CD4-positive, alpha-beta T cell treated with Interleukin-4 for 1 hour (primary cell): Measurements from ENCODE around the gene CDCA3.
"Not testable (repeated sequence)": the region's sequence is repeated elsewhere in the genome, so short reads cannot be mapped to it uniquely, and the experiment has no call there.

Experiments
- DNase-seq, 2 donors: peaks; one replicate each; pipeline ENCODE4 v3.0.0-alpha.2; 2020 to 2022

Gene CDCA3

GRCh38 chr12:6872073-6873048, 21.3 kb upstream of the CDCA3 start:
- DNase-seq = peak; percentile 84 to 88

GRCh38 chr12:6871052-6871957, 20.2 kb upstream of the CDCA3 start:
- peak in 1 of 2 donors; percentile 49 for DNase-seq

- not testable (repeated sequence) for DNase-seq
Measured at GRCh38 chr12:6870304-6870703, 19.2 kb upstream of the CDCA3 start.

- peak; percentile 86 to 88 for DNase-seq
Measured at GRCh38 chr12:6869049-6870021, 18.2 kb upstream of the CDCA3 start.

- peak in 1 of 2 donors; percentile 13 for DNase-seq
Measured at GRCh38 chr12:6868211-6869048, 17.3 kb upstream of the CDCA3 start.

- peak; percentile 87 for DNase-seq
Measured at GRCh38 chr12:6867413-6868210, 16.5 kb upstream of the CDCA3 start, which contains the start of gene TPI1. Gene TPI1, plus strand, starts transcription at chr12:6867531. Its CDS starts 36 bp downstream, at chr12:6867567.

GRCh38 chr12:6866920-6867412, 15.9 kb upstream of the CDCA3 start:
- DNase-seq = no peak

- DNase-seq = no peak
Measured at GRCh38 chr12:6866163-6866919, 15.3 kb upstream of the CDCA3 start.

- DNase-seq = not testable (repeated sequence)
Measured at GRCh38 chr12:6865307-6865706, 14.2 kb upstream of the CDCA3 start.

- DNase-seq = no peak
Measured at GRCh38 chr12:6863586-6864321, 12.7 kb upstream of the CDCA3 start.

- no peak for DNase-seq
Measured at GRCh38 chr12:6863033-6863432, 11.9 kb upstream of the CDCA3 start.

GRCh38 chr12:6861391-6861790, 10.3 kb upstream of the CDCA3 start:
- no peak for DNase-seq

GRCh38 chr12:6860942-6861341, 9.9 kb upstream of the CDCA3 start:
- DNase-seq = no peak

GRCh38 chr12:6860116-6860515, 9.0 kb upstream of the CDCA3 start:
- DNase-seq = no peak

GRCh38 chr12:6858799-6859198, 7.7 kb upstream of the CDCA3 start:
- DNase-seq = no peak

- no peak for DNase-seq
Measured at GRCh38 chr12:6855322-6855721, 4.2 kb upstream of the CDCA3 start.

- no peak for DNase-seq
Measured at GRCh38 chr12:6854036-6854435, 3.0 kb upstream of the CDCA3 start.

GRCh38 chr12:6853626-6854025, 2.5 kb upstream of the CDCA3 start:
- no peak for DNase-seq
